ENCODE results near the gene PCDH15. TPM values are rescaled to one million over a fixed set of nuclear protein-coding genes. Genes with fewer than 3 reads are reported as not detected.

The PCDH15 gene
- total and polyA plus RNA-seq, 3 donors from 2014 or later: 1.7 to 3.2 (median 2.8) TPM

DNA sequence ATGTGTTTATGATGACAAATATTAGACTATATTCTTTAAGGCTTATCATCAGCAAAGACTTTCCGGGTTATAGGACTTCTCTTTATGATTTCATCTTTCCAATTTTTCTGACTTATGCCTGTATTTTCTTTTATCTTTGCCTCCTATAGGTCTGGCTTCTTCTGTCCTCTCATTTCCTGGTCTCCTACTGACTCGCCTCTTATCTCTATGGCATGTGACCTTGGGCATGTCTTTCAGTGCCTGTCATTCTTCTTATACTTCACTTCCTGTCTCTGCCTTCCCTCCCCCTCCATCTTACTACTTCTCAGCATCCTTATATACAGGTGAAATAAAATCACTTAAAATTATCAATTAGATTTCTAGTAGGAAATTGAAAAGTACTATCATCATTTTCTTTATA, 42.2 kb downstream of the PCDH15 start:
- TF ChIP-seq, protein P1, sequence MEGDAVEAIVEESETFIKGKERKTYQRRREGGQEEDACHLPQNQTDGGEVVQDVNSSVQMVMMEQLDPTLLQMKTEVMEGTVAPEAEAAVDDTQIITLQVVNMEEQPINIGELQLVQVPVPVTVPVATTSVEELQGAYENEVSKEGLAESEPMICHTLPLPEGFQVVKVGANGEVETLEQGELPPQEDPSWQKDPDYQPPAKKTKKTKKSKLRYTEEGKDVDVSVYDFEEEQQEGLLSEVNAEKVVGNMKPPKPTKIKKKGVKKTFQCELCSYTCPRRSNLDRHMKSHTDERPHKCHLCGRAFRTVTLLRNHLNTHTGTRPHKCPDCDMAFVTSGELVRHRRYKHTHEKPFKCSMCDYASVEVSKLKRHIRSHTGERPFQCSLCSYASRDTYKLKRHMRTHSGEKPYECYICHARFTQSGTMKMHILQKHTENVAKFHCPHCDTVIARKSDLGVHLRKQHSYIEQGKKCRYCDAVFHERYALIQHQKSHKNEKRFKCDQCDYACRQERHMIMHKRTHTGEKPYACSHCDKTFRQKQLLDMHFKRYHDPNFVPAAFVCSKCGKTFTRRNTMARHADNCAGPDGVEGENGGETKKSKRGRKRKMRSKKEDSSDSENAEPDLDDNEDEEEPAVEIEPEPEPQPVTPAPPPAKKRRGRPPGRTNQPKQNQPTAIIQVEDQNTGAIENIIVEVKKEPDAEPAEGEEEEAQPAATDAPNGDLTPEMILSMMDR (IDR thresholded peaks at IDR 0.05): no peak
- TF ChIP-seq POLR2A (IDR thresholded peaks at IDR 0.05): no peak

DNA sequence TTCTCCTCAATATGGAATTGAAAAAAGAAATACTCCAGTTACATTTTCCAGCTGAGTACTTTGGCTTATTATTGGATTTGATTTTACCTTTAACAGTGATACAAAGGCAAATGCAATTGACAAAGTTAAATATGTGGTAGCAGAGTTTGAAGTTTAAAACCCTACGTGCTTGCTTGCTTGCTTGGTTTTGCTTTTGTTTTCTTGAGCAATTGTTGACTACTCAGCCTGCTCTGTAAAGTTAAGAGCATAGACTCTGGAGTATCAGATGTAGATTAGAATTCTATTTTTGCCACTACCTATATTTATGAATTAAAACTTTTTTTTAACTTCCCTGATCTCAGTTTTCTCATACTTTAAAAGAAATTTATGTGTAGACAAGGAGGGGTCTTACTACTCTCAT, 51.4 kb downstream of the PCDH15 start:
- intact Hi-C loops (cut with DNase I; ENCODE audit: low total_unique reads): no loop called here
- no peak for DNase-seq
- no peak overlapping the region for H3K4me3 ChIP-seq
- no peaks in the 10 kb centered on the region for H3K36me3 ChIP-seq (ENCODE audit: low read depth, missing control alignments)
- no peaks in the 10 kb centered on the region for H3K27me3 ChIP-seq
- no peaks in the 10 kb centered on the region for H3K9me3 ChIP-seq
- no peak overlapping the region for H3K27ac ChIP-seq
- TF ChIP-seq, protein P1 (IDR thresholded peaks at IDR 0.05): no peak
- TF ChIP-seq POLR2A (IDR thresholded peaks at IDR 0.05): no peak
- WGBS, 2 donors: 73 to 93% methylated on average over 1 of the region's 1 CpG
- no peaks in the 10 kb centered on the region for H3K4me1 ChIP-seq

More for the DNA sequence above, 42.2 kb downstream of the PCDH15 start:
- 39 to 42% methylated on average over 2 of the region's 2 CpGs for WGBS, 2 donors
- H3K27me3 ChIP-seq: no peaks in the 10 kb centered on the region
- no peaks in the 10 kb centered on the region for H3K4me1 ChIP-seq
- H3K4me3 ChIP-seq: no peak overlapping the region
- intact Hi-C loops (cut with DNase I; ENCODE audit: low total_unique reads): no loop called here
- H3K9me3 ChIP-seq: no peaks in the 10 kb centered on the region
- no peak for DNase-seq
- H3K27ac ChIP-seq: no peak overlapping the region
- no peaks in the 10 kb centered on the region for H3K36me3 ChIP-seq (ENCODE audit: low read depth, missing control alignments)

DNA sequence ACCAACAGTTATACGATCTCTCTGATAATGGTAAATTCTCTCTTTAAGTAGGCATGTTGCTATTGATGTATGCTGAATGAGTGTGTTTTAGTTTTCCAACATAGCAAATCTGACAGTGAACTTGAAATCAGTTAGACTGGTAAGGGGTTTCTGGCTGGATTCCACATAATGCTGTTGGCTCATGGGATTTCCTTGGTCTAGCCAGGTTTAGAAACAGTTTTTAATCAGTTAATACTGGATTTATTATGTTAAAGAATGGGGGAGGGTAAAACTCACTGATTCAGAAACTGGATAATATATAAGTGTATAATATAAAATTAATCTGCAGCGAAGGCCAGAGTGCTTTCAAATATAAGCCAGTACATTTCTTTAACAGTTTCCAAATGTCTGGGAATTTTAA, 55.6 kb downstream of the PCDH15 start:
- no peak for DNase-seq
- TF ChIP-seq, protein P1 (IDR thresholded peaks at IDR 0.05): no peak
- no peak for TF ChIP-seq POLR2A (IDR thresholded peaks at IDR 0.05)
- WGBS, 2 donors: 66 to 67% methylated on average over 2 of the region's 2 CpGs
- Histone ChIP-seq H3K9me3 (no peaks in the 10 kb centered on the region), H3K4me1 (no peaks in the 10 kb centered on the region), H3K4me3 (no peak overlapping the region), H3K27me3 (no peaks in the 10 kb centered on the region), H3K27ac (no peak overlapping the region), H3K36me3 (ENCODE audit: low read depth, missing control alignments) (no peaks in the 10 kb centered on the region)
- intact Hi-C loops (cut with DNase I; ENCODE audit: low total_unique reads): no loop called here

DNA sequence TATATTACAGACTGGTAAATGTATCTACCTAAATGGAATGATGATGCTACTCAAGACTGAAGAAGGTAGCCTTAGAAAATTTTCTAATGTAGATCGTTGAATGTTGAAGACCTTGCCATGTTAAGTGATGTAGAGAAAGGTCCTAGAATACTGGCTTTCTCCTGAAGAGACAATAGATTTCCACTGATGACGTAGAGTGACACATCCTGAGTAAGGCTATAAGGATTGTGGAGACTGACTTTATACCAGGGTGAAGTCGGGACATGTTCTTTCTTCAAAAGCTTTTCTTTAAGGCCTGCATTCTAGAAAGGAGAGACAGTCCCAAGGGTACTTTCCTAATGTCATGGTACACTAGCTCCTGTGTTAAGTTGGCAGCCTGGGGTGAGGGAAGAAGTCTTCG, 58.6 kb downstream of the PCDH15 start:
- WGBS, 2 donors: 95% methylated on average over 4 of the region's 4 CpGs
- no peak overlapping the region for H3K4me3 ChIP-seq
- H3K36me3 ChIP-seq (ENCODE audit: low read depth, missing control alignments): no peaks in the 10 kb centered on the region
- H3K9me3 ChIP-seq: no peaks in the 10 kb centered on the region
- intact Hi-C loops (cut with DNase I; ENCODE audit: low total_unique reads): no loop called here
- TF ChIP-seq, protein P1 (IDR thresholded peaks at IDR 0.05): no peak
- TF ChIP-seq POLR2A (IDR thresholded peaks at IDR 0.05): no peak
- H3K27me3 ChIP-seq: no peaks in the 10 kb centered on the region
- H3K27ac ChIP-seq: no peak overlapping the region
- H3K4me1 ChIP-seq: no peaks in the 10 kb centered on the region
- no peak for DNase-seq

DNA sequence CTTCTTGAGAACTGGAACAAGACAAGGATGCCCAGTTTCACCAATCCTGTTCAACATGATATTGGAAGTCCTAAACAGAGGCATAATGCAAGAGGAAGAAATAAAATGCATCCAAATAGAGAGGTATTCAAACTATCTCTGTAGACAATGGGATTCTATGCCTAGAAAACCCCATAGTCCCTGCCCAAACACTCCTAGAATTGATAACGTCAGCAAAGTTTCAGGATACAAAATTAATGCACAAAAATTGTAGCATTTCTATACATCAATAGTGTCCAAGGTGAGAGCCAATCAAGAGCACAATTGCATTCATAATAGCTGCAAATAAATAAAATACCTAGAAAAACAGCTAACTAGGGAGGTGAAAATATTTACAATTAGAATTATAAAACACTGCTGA, 72.5 kb downstream of the PCDH15 start:
- H3K27me3 ChIP-seq: no peaks in the 10 kb centered on the region
- H3K9me3 ChIP-seq: no peaks in the 10 kb centered on the region
- no peak for DNase-seq
- 85 to 88% methylated on average over 1 of the region's 1 CpG for WGBS, 2 donors
- H3K4me3 ChIP-seq: no peak overlapping the region
- H3K27ac ChIP-seq: no peak overlapping the region
- no peaks in the 10 kb centered on the region for H3K36me3 ChIP-seq (ENCODE audit: low read depth, missing control alignments)
- no peak for TF ChIP-seq POLR2A (IDR thresholded peaks at IDR 0.05)
- TF ChIP-seq, protein P1 (IDR thresholded peaks at IDR 0.05): no peak
- no peaks in the 10 kb centered on the region for H3K4me1 ChIP-seq
- intact Hi-C loops (cut with DNase I; ENCODE audit: low total_unique reads): no loop called here

Measured in testis (tissue), 3 donors.